Keratinocyte (primary cell): ENCODE data around the gene XG. TPM values are rescaled to one million over a fixed set of nuclear protein-coding genes. Genes with fewer than 3 reads are reported as not detected.
A peak's percentile ranks its signal among the peaks of the same experiment; 100 is the strongest.

Source experiments
- DNase-seq: peaks from one replicate; pipeline ENCODE4 v3.0.0-alpha.2; 2011; ENCODE audit warnings: low read depth, missing footprints, low spot score
- FAIRE-seq: peaks from 2 replicates; lab custom pipeline; 2011; peaks lifted over from hg19 to GRCh38; lab: Jason Lieb, UNC
- H2AFZ ChIP-seq: 2 replicates; pipeline ENCODE4 v1.6.0; 2012; ENCODE audit warnings: low read length, control low read depth, inconsistent platforms; ENCODE audit not compliant: control insufficient read depth
- H3K27ac ChIP-seq: 2 replicates; pipeline ENCODE4 v1.5.1; 2011; ENCODE audit warnings: low read length; ENCODE audit not compliant: control insufficient read depth, insufficient read depth
- H3K27me3 ChIP-seq: 3 replicates; pipeline ENCODE4 v1.6.0; 2011; ENCODE audit warnings: low read length; ENCODE audit not compliant: control insufficient read depth, insufficient read depth; ENCODE audit errors: extremely low read depth
- H3K36me3 ChIP-seq, 2 experiments: 2 replicates in 1 of 2; 3 replicates in 1 of 2; pipeline ENCODE4 v1.5.1; 2011; ENCODE audit warnings: low read length in 2 of 2, mild to moderate bottlenecking in 1 of 2; ENCODE audit not compliant: control insufficient read depth in 2 of 2, insufficient read depth in 2 of 2; ENCODE audit errors: extremely low read depth in 1 of 2
- H3K4me1 ChIP-seq: 3 replicates; pipeline ENCODE4 v1.5.1; 2011; ENCODE audit warnings: low read length; ENCODE audit not compliant: control insufficient read depth, insufficient read depth; ENCODE audit errors: extremely low read depth
- H3K4me2 ChIP-seq: 3 replicates; pipeline ENCODE4 v1.6.0; 2011; ENCODE audit warnings: low read depth, low read length; ENCODE audit not compliant: control insufficient read depth, insufficient read depth; ENCODE audit errors: extremely low read depth
- H3K4me3 ChIP-seq, 3 experiments: fragments of 200-600 bp in 1 of 3; sonication (generic) in 1 of 3; 2 replicates in 2 of 3; 3 replicates in 1 of 3; pipeline ENCODE4 v1.5.1; 2011 to 2016; ENCODE audit warnings: low read length in 3 of 3, mild to moderate bottlenecking in 3 of 3, control low read depth in 2 of 3, inconsistent platforms in 1 of 3, low read depth in 1 of 3, mixed read lengths in 1 of 3, mixed run types in 1 of 3, moderate library complexity in 1 of 3; ENCODE audit not compliant: control insufficient read depth in 2 of 3, insufficient read depth in 2 of 3; ENCODE audit errors: extremely low read depth in 1 of 3
- H3K79me2 ChIP-seq: 2 replicates; pipeline ENCODE4 v1.6.0; 2012; ENCODE audit warnings: low read length; ENCODE audit not compliant: control insufficient read depth, insufficient read depth
- H3K9ac ChIP-seq: 3 replicates; pipeline ENCODE4 v1.6.0; 2011; ENCODE audit warnings: low read length; ENCODE audit not compliant: control insufficient read depth, insufficient read depth; ENCODE audit errors: extremely low read depth
- H3K9me1 ChIP-seq: 3 replicates; pipeline ENCODE4 v1.6.0; 2011; ENCODE audit warnings: low read length; ENCODE audit not compliant: control insufficient read depth, insufficient read depth; ENCODE audit errors: extremely low read depth
- H3K9me3 ChIP-seq: 2 replicates; pipeline ENCODE4 v1.5.1; 2012; ENCODE audit warnings: low read depth, low read length; ENCODE audit not compliant: control insufficient read depth
- H4K20me1 ChIP-seq: 3 replicates; pipeline ENCODE4 v1.6.0; 2011; ENCODE audit warnings: low read length; ENCODE audit not compliant: control insufficient read depth, insufficient read depth; ENCODE audit errors: extremely low read depth
- EZH2 ChIP-seq: IDR thresholded peaks from one replicate; pipeline ENCODE4 v1.6.1; 2012; ENCODE audit warnings: inconsistent platforms, mild to moderate bottlenecking, low read length, moderate library complexity
- dilution Hi-C: fragments of 300-500 bp; cut with MboI; formaldehyde crosslinking; loops from one replicate; pipeline ENCODE4 v1.7.0; 2020; ENCODE audit warnings: low sequenced_read_pairs; ENCODE audit not compliant: extremely low pct_ligation_motif_present
- polyA plus RNA-seq, 5 experiments: library from polyadenylated mRNA; depleted of rRNA in 3 of 5; stranded (reverse) in 3 of 5; stranded (forward) in 1 of 5; unstranded in 1 of 5; fragments of >200 nt; gene quantifications; 1 replicate in 1 of 5; 2 replicates in 3 of 5; 3 replicates in 1 of 5; pipeline versions ENCODE4 v1.2.1 to v1.2.3, GENCODE V29; 2011 to 2012; ENCODE audit warnings: missing spikeins in 2 of 5, low read depth in 1 of 5, low replicate concordance in 1 of 5
- TF ChIP-seq, protein P1 (sequence below), 3 experiments: IDR thresholded peaks in 1 of 3; conservative IDR thresholded peaks in 1 of 3; optimal IDR thresholded peaks in 1 of 3; 2 replicates in 2 of 3; 3 replicates in 1 of 3; pipeline versions ENCODE3 to v1.5.1; 2011; ENCODE audit warnings: low read length in 3 of 3, mild to moderate bottlenecking in 3 of 3, moderate library complexity in 2 of 3, control low read depth in 1 of 3, inconsistent platforms in 1 of 3; ENCODE audit not compliant: insufficient read depth in 2 of 3; ENCODE audit errors: extremely low read depth in 1 of 3

Gene XG
- polyA plus RNA-seq, 1 donor (not counting 4 experiments of a cell fraction or from before 2014, with no cell fraction given) = 70.9 TPM

DNA sequence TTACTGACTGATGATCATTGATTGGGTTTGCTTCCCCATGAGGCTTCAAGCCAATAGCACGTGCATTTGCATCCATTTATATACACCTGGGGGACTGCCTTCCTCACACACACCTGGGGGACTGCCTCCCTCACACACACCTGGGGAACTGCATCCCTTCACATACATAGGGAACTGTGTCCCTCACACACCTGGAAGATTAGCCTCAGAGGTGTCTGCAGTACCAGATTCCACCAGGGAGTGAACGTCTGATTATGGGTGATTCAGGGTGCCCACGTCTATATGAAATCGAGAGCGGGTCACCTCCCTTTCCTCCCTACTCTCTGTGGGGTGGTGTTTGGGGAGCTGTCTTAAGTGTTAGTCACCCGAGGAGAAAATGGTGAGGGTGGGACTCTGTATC, 43.8 kb upstream of the XG start:
- dilution Hi-C loops = no loop called here
- TF ChIP-seq, protein P1, sequence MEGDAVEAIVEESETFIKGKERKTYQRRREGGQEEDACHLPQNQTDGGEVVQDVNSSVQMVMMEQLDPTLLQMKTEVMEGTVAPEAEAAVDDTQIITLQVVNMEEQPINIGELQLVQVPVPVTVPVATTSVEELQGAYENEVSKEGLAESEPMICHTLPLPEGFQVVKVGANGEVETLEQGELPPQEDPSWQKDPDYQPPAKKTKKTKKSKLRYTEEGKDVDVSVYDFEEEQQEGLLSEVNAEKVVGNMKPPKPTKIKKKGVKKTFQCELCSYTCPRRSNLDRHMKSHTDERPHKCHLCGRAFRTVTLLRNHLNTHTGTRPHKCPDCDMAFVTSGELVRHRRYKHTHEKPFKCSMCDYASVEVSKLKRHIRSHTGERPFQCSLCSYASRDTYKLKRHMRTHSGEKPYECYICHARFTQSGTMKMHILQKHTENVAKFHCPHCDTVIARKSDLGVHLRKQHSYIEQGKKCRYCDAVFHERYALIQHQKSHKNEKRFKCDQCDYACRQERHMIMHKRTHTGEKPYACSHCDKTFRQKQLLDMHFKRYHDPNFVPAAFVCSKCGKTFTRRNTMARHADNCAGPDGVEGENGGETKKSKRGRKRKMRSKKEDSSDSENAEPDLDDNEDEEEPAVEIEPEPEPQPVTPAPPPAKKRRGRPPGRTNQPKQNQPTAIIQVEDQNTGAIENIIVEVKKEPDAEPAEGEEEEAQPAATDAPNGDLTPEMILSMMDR (optimal IDR thresholded peaks at IDR 0.05 in 1 of 3, IDR thresholded peaks at IDR 0.05 in 1 of 3, conservative IDR thresholded peaks at IDR 0.05 in 1 of 3; ENCODE audit: extremely low read depth in 1 of 3, insufficient read depth in 2 of 3, low read length in 3 of 3) = peak in 2 of 3 experiments; percentile 31 to 51
- TF ChIP-seq EZH2 = no peak
- Histone ChIP-seq H3K4me3 (peak overlapping the region in 1 of 3 experiments; percentile 11), H4K20me1 (no peaks in the 10 kb centered on the region), H3K79me2 (peaks cover 74% of the 10 kb centered on the region), H3K27ac (peak overlapping the region; percentile 99), H3K9me1 (peaks cover 6% of the 10 kb centered on the region), H3K27me3 (no peaks in the 10 kb centered on the region), H2AFZ (no peak overlapping the region), H3K4me2 (peak overlapping the region; percentile 83), H3K4me1 (peaks cover 63% of the 10 kb centered on the region), H3K36me3 (peaks cover 2 to 17% of the 10 kb centered on the region in 2 experiments), H3K9me3 (no peaks in the 10 kb centered on the region), H3K9ac (peak overlapping the region; percentile 83)
- no peak for DNase-seq
- no peak for FAIRE-seq

DNA sequence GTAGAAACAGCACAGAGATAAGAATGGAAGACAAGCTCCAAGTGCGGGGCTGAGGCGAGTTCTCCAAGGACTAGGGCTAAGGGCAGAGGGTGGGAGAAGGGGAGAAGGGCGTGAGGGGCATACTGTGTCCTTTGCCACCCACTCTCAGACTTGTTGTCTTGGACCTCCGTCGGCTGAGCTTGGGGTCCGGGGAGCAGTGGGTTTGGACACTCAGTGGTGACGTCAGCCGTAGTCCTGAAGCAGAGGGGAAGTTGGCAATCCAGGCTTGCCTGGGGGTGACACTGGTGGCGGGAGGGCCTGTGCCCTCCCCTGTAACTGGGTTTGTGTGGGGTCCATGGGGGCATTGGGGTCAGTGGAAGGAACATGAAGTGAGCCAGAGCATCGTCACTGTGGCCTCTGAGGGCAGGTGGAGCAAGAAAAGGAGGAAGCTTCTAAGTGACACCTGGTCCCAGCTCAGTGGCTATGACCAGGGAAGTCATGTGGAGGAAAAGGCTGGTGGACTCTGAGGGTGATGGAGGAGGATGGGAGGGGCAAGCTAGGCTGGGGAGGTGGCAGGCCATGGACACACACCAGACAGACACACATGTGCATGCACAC, 43.1 kb upstream of the XG start:
- Histone ChIP-seq H3K9ac (peak overlapping the region; percentile 83), H3K4me3 (peak overlapping the region in 1 of 3 experiments; percentile 15), H3K36me3 (peaks cover 2 to 20% of the 10 kb centered on the region in 2 experiments), H3K9me3 (no peaks in the 10 kb centered on the region), H3K9me1 (peaks cover 7% of the 10 kb centered on the region), H4K20me1 (no peaks in the 10 kb centered on the region), H3K4me2 (peak overlapping the region; percentile 100), H2AFZ (no peak overlapping the region), H3K4me1 (peaks cover 56% of the 10 kb centered on the region), H3K79me2 (peaks cover 74% of the 10 kb centered on the region), H3K27me3 (no peaks in the 10 kb centered on the region), H3K27ac (peak overlapping the region; percentile 99)
- DNase-seq (no peak), FAIRE-seq (no peak)
- TF ChIP-seq EZH2 = no peak
- TF ChIP-seq, protein P1 (optimal IDR thresholded peaks at IDR 0.05 in 1 of 3, IDR thresholded peaks at IDR 0.05 in 1 of 3, conservative IDR thresholded peaks at IDR 0.05 in 1 of 3; ENCODE audit: extremely low read depth in 1 of 3, insufficient read depth in 2 of 3, low read length in 3 of 3) = no peak
- dilution Hi-C loops = no loop called here
